PFSK-1 (cell line): ENCODE data around the gene CTIF.

Experiments
- FOXP2 ChIP-seq: optimal IDR thresholded peaks from 2 replicates; pipeline ENCODE3; 2011; ENCODE audit warnings: borderline replicate concordance, control low read depth, inconsistent platforms; ENCODE audit not compliant: insufficient read depth; ENCODE audit errors: extremely low read length, extremely low read depth
- POLR2AphosphoS5 ChIP-seq: IDR thresholded peaks from 2 replicates; pipeline ENCODE4 v1.6.1; 2012; ENCODE audit warnings: low read depth, mild to moderate bottlenecking, control low read depth, low read length, moderate library complexity
- SIN3A ChIP-seq: IDR thresholded peaks from 2 replicates; pipeline ENCODE4 v1.6.1; 2012; ENCODE audit warnings: mild to moderate bottlenecking, low read length, moderate library complexity, borderline replicate concordance; ENCODE audit not compliant: insufficient read depth
- TAF1 ChIP-seq: IDR thresholded peaks from 2 replicates; pipeline ENCODE4 v1.6.1; 2012; ENCODE audit warnings: low read length, control low read depth, borderline replicate concordance; ENCODE audit not compliant: insufficient read depth
- TF ChIP-seq, protein P1 (sequence below), 2 experiments: IDR thresholded peaks; 2 replicates each; pipeline versions ENCODE4 v1.6.1 to v1.8.0; 2011 to 2012; ENCODE audit warnings: low read depth in 2 of 2, low read length in 2 of 2, control low read depth in 1 of 2, inconsistent platforms in 1 of 2, mild to moderate bottlenecking in 1 of 2, moderate library complexity in 1 of 2; ENCODE audit not compliant: insufficient read depth in 1 of 2

The CTIF gene

DNA sequence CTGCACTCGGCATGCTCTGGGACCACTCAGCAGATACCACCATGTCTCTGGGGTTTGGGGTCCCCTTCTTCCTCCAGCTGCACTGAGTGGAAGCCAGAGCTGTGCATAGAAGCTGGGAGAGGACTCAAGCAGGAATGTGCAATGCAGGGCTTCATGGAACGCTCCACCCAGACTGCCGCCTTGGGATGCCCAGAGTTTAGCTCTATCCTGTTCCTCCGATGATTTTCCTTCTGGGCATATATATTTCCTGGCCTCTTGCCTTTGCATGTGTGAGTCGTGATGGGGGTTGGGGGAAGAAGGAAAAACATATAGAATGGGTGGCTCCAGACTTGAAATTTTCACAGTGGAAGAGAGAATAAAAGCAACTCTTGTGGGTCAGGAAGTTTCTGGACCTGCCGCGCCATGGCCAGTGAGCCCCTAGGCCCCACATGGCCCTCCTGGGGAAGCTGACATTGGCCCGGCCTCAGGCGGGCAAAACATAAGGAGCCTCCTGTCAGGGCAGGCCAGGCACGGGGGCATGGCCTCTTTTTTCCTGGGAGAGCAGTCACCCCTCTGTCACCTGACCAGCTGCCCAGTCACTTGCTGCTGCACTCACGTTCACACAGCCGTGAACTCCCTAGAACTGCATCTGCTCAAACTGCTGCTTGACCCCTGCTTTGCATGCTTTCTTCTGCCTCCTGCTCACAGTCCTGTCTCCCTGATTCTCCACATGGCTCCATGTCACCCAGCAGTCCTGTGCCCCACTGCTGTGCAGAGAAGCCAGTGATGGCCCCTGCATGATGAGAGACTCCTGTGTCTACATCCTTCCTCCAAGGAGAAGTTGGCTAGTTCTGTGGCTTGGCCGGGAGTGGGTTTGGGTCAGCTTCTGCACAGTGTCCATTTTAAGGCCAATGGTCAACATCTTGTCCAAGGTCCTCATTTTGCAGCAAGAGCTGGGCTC is 197.8 kb downstream of the CTIF start:
- TF ChIP-seq SIN3A (no peak), FOXP2 (no peak), TAF1 (no peak), POLR2AphosphoS5 (no peak)
- TF ChIP-seq, protein P1, sequence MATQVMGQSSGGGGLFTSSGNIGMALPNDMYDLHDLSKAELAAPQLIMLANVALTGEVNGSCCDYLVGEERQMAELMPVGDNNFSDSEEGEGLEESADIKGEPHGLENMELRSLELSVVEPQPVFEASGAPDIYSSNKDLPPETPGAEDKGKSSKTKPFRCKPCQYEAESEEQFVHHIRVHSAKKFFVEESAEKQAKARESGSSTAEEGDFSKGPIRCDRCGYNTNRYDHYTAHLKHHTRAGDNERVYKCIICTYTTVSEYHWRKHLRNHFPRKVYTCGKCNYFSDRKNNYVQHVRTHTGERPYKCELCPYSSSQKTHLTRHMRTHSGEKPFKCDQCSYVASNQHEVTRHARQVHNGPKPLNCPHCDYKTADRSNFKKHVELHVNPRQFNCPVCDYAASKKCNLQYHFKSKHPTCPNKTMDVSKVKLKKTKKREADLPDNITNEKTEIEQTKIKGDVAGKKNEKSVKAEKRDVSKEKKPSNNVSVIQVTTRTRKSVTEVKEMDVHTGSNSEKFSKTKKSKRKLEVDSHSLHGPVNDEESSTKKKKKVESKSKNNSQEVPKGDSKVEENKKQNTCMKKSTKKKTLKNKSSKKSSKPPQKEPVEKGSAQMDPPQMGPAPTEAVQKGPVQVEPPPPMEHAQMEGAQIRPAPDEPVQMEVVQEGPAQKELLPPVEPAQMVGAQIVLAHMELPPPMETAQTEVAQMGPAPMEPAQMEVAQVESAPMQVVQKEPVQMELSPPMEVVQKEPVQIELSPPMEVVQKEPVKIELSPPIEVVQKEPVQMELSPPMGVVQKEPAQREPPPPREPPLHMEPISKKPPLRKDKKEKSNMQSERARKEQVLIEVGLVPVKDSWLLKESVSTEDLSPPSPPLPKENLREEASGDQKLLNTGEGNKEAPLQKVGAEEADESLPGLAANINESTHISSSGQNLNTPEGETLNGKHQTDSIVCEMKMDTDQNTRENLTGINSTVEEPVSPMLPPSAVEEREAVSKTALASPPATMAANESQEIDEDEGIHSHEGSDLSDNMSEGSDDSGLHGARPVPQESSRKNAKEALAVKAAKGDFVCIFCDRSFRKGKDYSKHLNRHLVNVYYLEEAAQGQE (IDR thresholded peaks at IDR 0.05; ENCODE audit: insufficient read depth in 1 of 2, low read depth in 2 of 2, low read length in 2 of 2), result no peak

GRCh38 chr18:48739266-48740067 is 200.6 kb downstream of the CTIF start:
- TF ChIP-seq TAF1 (no peak), FOXP2 (no peak), SIN3A (no peak), POLR2AphosphoS5 (no peak)
- TF ChIP-seq, protein P1 (IDR thresholded peaks at IDR 0.05; ENCODE audit: insufficient read depth in 1 of 2, low read depth in 2 of 2, low read length in 2 of 2), result no peak

DNA sequence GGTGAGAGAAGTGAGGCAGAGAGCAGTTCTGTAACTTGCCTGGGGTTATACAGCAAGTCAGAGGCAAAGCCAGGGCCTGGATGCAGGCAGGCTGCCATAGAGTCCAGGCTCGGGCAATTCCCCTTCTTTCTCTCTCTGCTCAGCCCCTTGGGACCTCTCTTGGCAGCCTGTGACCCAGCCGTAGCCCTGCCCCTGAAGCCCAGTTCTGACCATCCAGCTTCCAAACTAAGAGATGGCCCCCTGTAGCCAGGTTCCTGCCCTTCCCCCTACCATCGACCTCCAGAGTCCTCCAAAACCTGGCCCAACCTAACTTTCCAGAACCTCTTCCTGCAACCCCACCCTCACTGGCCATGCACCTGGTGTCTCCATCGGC is 201.2 kb downstream of the CTIF start:
- TF ChIP-seq FOXP2 (no peak), POLR2AphosphoS5 (no peak), SIN3A (no peak), TAF1 (no peak)
- TF ChIP-seq, protein P1 (IDR thresholded peaks at IDR 0.05; ENCODE audit: insufficient read depth in 1 of 2, low read depth in 2 of 2, low read length in 2 of 2), result no peak

GRCh38 chr18:48740851-48741485 is 202.1 kb downstream of the CTIF start:
- TF ChIP-seq SIN3A (no peak), FOXP2 (no peak), POLR2AphosphoS5 (no peak), TAF1 (no peak)
- TF ChIP-seq, protein P1 (IDR thresholded peaks at IDR 0.05; ENCODE audit: insufficient read depth in 1 of 2, low read depth in 2 of 2, low read length in 2 of 2), result no peak
